SK-N-SH treated with all-trans-retinoic acid at 6 μM for 48 hours (cell line): ENCODE results near the gene CDX1.

Experiments used
- ATAC-seq: fragments of 200-7000 bp; cut with Tn5 transposase; 3 replicates; pipeline ENCODE4 v1.9.1; 2020; ENCODE audit warnings: mild to moderate bottlenecking, moderate library complexity
- ARNTL ChIP-seq: fragments of 450-650 bp; formaldehyde crosslinking; IDR thresholded peaks from 2 replicates; pipeline ENCODE4 v1.5.0; 2020; ENCODE audit warnings: low read depth, mild to moderate bottlenecking, moderate library complexity, borderline replicate concordance
- BACH2 ChIP-seq: fragments of 250-450 bp; sonication (Bioruptor Pico); IDR thresholded peaks from 2 replicates; pipeline ENCODE4 v1.9.0; 2021; ENCODE audit warnings: mild to moderate bottlenecking, borderline replicate concordance
- CSDC2 ChIP-seq: fragments of 250-450 bp; sonication (Bioruptor Pico); IDR thresholded peaks from 2 replicates; pipeline ENCODE4 v1.5.0; 2020; ENCODE audit warnings: mild to moderate bottlenecking, moderate library complexity
- ESRRG ChIP-seq: fragments of 250-450 bp; sonication (Bioruptor Pico); IDR thresholded peaks from 2 replicates; pipeline ENCODE4 v1.6.1; 2021; ENCODE audit warnings: mild to moderate bottlenecking
- GLIS3 ChIP-seq: fragments of 250-450 bp; sonication (Bioruptor Pico); IDR thresholded peaks from 2 replicates; pipeline ENCODE4 v1.5.0; 2020; ENCODE audit warnings: mild to moderate bottlenecking, moderate library complexity
- ISL1 ChIP-seq: fragments of 250-450 bp; sonication (Bioruptor Pico); IDR thresholded peaks from 2 replicates; pipeline ENCODE4 v2.1.2; 2022; ENCODE audit warnings: mild to moderate bottlenecking, moderate library complexity
- OSR1 ChIP-seq: fragments of 250-450 bp; sonication (Bioruptor Pico); IDR thresholded peaks from 2 replicates; pipeline ENCODE4 v1.8.0; 2022; ENCODE audit warnings: moderate library complexity, mild to moderate bottlenecking, inconsistent platforms
- POU6F1 ChIP-seq: fragments of 250-450 bp; sonication (Bioruptor Pico); IDR thresholded peaks from 2 replicates; pipeline ENCODE4 v1.8.0; 2021; ENCODE audit warnings: low read depth, mild to moderate bottlenecking, moderate library complexity, borderline replicate concordance
- PPARA ChIP-seq: fragments of 250-450 bp; sonication (Bioruptor Pico); IDR thresholded peaks from 2 replicates; pipeline ENCODE4 v1.5.0; 2020; ENCODE audit warnings: mild to moderate bottlenecking, borderline replicate concordance
- RARB ChIP-seq: fragments of 250-450 bp; sonication (Bioruptor Pico); IDR thresholded peaks from 2 replicates; pipeline ENCODE4 v1.8.0; 2021; ENCODE audit warnings: mild to moderate bottlenecking, moderate library complexity
- SNAI2 ChIP-seq: fragments of 250-450 bp; sonication (Bioruptor Pico); IDR thresholded peaks from 2 replicates; pipeline ENCODE4 v1.5.0; 2020; ENCODE audit warnings: mild to moderate bottlenecking, moderate library complexity
- TCF4 ChIP-seq: fragments of 250-450 bp; sonication (Bioruptor Pico); IDR thresholded peaks from 2 replicates; pipeline ENCODE4 v1.8.0; 2021; ENCODE audit warnings: mild to moderate bottlenecking, moderate library complexity, borderline replicate concordance
- TOX ChIP-seq: fragments of 250-450 bp; sonication (Bioruptor Pico); IDR thresholded peaks from 2 replicates; pipeline ENCODE4 v1.8.0; 2021; ENCODE audit warnings: mild to moderate bottlenecking, moderate library complexity, borderline replicate concordance
- ZC3H10 ChIP-seq: fragments of 250-450 bp; sonication (Bioruptor Pico); IDR thresholded peaks from 2 replicates; pipeline ENCODE4 v1.5.1; 2021; ENCODE audit warnings: mild to moderate bottlenecking, moderate library complexity
- ZFP3 ChIP-seq: fragments of 250-450 bp; sonication (Bioruptor Pico); IDR thresholded peaks from 2 replicates; pipeline ENCODE4 v1.5.0; 2020; ENCODE audit warnings: mild to moderate bottlenecking, moderate library complexity
- ZFP30 ChIP-seq: fragments of 450-650 bp; formaldehyde crosslinking; IDR thresholded peaks from 2 replicates; pipeline ENCODE4 v1.5.0; 2022; ENCODE audit warnings: mild to moderate bottlenecking, moderate library complexity
- ZNF565 ChIP-seq: fragments of 450-650 bp; formaldehyde crosslinking; conservative IDR thresholded peaks from 2 replicates; pipeline ENCODE4 v1.5.0; 2020; ENCODE audit warnings: low read depth, mild to moderate bottlenecking, moderate library complexity
- ZNF70 ChIP-seq: fragments of 450-650 bp; formaldehyde crosslinking; IDR thresholded peaks from 2 replicates; pipeline ENCODE4 v1.5.0; 2020; ENCODE audit warnings: mild to moderate bottlenecking, moderate library complexity
- ZNF8 ChIP-seq: fragments of 450-650 bp; formaldehyde crosslinking; IDR thresholded peaks from 2 replicates; pipeline ENCODE4 v1.5.0; 2020; ENCODE audit warnings: mild to moderate bottlenecking, moderate library complexity
- TF ChIP-seq, protein P1 (sequence below): fragments of 250-450 bp; sonication (Bioruptor Pico); IDR thresholded peaks from 2 replicates; pipeline ENCODE4 v1.8.0; 2020; ENCODE audit warnings: mild to moderate bottlenecking, moderate library complexity, borderline replicate concordance
- TF ChIP-seq, protein P2 (sequence below): fragments of 250-450 bp; sonication (Bioruptor Pico); IDR thresholded peaks from 2 replicates; pipeline ENCODE4 v1.5.1; 2021; ENCODE audit warnings: mild to moderate bottlenecking, moderate library complexity
- TF ChIP-seq, protein P3 (sequence below): fragments of 250-450 bp; sonication (Bioruptor Pico); IDR thresholded peaks from 2 replicates; pipeline ENCODE4 v1.5.1; 2020; ENCODE audit warnings: low read depth, mild to moderate bottlenecking, moderate library complexity

The CDX1 gene

DNA sequence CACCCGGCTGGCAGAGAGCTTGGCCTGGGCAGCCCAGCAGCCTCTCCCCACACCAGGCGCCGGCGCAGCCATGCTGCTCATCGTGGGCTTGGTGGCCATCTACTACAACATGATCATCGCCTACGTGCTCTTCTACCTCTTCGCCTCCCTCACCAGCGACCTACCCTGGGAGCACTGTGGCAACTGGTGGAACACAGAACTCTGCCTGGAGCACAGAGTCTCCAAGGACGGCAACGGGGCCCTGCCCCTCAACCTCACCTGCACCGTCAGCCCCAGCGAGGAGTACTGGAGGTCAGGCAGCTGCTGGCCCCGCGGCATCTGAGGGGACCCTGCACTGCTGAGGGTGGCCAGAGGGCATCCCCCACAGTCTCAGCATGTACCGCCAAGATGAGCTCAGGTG is 30.4 kb downstream of the CDX1 start:
- ATAC-seq, result no peak
- TF ChIP-seq ZNF8 (CRISPR knock-in tag) (no peak), ZNF565 (CRISPR knock-in tag) (no peak)

DNA sequence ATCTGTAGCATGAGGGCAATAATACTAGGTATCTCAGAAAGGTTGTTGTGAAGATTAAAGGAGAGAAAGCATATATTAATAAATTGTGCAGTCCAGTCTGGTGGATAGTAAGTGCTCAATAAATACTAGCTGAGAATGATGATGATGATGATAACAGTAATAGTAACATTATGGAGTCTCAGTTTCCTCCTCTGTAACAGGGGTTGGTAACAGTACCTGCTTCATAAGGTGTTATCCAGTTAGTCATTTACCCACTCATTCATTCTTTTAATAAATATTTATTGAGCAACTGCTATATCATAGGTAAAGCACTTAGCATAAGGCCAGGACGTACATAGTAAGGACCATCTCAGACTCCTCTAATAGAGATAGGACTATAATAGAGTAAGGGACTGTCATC is 30.9 kb downstream of the CDX1 start:
- TF ChIP-seq TCF4 (CRISPR knock-in tag), result no peak
- no peak for TF ChIP-seq ISL1 (CRISPR knock-in tag)
- TF ChIP-seq, protein P1, sequence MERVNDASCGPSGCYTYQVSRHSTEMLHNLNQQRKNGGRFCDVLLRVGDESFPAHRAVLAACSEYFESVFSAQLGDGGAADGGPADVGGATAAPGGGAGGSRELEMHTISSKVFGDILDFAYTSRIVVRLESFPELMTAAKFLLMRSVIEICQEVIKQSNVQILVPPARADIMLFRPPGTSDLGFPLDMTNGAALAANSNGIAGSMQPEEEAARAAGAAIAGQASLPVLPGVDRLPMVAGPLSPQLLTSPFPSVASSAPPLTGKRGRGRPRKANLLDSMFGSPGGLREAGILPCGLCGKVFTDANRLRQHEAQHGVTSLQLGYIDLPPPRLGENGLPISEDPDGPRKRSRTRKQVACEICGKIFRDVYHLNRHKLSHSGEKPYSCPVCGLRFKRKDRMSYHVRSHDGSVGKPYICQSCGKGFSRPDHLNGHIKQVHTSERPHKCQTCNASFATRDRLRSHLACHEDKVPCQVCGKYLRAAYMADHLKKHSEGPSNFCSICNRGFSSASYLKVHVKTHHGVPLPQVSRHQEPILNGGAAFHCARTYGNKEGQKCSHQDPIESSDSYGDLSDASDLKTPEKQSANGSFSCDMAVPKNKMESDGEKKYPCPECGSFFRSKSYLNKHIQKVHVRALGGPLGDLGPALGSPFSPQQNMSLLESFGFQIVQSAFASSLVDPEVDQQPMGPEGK, result no peak
- TF ChIP-seq SNAI2, result no peak
- TF ChIP-seq ZNF70, result no peak
- no peak for TF ChIP-seq CSDC2 (CRISPR knock-in tag)
- TF ChIP-seq ZC3H10 (CRISPR knock-in tag), result no peak
- no peak for TF ChIP-seq ESRRG (CRISPR knock-in tag)
- TF ChIP-seq RARB (CRISPR knock-in tag), result no peak
- TF ChIP-seq OSR1 (CRISPR knock-in tag), result no peak
- no peak for TF ChIP-seq GLIS3 (CRISPR knock-in tag)
- no peak for TF ChIP-seq BACH2 (CRISPR knock-in tag)
- TF ChIP-seq ZFP3 (CRISPR knock-in tag), result no peak
- TF ChIP-seq, protein P2, sequence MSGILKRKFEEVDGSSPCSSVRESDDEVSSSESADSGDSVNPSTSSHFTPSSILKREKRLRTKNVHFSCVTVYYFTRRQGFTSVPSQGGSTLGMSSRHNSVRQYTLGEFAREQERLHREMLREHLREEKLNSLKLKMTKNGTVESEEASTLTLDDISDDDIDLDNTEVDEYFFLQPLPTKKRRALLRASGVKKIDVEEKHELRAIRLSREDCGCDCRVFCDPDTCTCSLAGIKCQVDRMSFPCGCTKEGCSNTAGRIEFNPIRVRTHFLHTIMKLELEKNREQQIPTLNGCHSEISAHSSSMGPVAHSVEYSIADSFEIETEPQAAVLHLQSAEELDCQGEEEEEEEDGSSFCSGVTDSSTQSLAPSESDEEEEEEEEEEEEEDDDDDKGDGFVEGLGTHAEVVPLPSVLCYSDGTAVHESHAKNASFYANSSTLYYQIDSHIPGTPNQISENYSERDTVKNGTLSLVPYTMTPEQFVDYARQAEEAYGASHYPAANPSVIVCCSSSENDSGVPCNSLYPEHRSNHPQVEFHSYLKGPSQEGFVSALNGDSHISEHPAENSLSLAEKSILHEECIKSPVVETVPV (CRISPR knock-in tag), result no peak
- TF ChIP-seq, protein P3, sequence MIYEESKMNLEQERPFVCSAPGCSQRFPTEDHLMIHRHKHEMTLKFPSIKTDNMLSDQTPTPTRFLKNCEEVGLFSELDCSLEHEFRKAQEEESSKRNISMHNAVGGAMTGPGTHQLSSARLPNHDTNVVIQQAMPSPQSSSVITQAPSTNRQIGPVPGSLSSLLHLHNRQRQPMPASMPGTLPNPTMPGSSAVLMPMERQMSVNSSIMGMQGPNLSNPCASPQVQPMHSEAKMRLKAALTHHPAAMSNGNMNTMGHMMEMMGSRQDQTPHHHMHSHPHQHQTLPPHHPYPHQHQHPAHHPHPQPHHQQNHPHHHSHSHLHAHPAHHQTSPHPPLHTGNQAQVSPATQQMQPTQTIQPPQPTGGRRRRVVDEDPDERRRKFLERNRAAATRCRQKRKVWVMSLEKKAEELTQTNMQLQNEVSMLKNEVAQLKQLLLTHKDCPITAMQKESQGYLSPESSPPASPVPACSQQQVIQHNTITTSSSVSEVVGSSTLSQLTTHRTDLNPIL (CRISPR knock-in tag), result no peak
- no peak for TF ChIP-seq ARNTL
- TF ChIP-seq PPARA, result no peak
- TF ChIP-seq TOX (CRISPR knock-in tag), result no peak
- TF ChIP-seq, all 23 proteins: peak for 0
- no peak for ATAC-seq

- no peak for ATAC-seq
- no peak for TF ChIP-seq RARB (CRISPR knock-in tag)
- TF ChIP-seq ZNF70, result no peak
- TF ChIP-seq, protein P2 (CRISPR knock-in tag), result no peak
- TF ChIP-seq PPARA, result no peak
- no peak for TF ChIP-seq GLIS3 (CRISPR knock-in tag)
- TF ChIP-seq TOX (CRISPR knock-in tag), result no peak
Observed at GRCh38 chr5:150202501-150202900, 35.9 kb downstream of the CDX1 start.

DNA sequence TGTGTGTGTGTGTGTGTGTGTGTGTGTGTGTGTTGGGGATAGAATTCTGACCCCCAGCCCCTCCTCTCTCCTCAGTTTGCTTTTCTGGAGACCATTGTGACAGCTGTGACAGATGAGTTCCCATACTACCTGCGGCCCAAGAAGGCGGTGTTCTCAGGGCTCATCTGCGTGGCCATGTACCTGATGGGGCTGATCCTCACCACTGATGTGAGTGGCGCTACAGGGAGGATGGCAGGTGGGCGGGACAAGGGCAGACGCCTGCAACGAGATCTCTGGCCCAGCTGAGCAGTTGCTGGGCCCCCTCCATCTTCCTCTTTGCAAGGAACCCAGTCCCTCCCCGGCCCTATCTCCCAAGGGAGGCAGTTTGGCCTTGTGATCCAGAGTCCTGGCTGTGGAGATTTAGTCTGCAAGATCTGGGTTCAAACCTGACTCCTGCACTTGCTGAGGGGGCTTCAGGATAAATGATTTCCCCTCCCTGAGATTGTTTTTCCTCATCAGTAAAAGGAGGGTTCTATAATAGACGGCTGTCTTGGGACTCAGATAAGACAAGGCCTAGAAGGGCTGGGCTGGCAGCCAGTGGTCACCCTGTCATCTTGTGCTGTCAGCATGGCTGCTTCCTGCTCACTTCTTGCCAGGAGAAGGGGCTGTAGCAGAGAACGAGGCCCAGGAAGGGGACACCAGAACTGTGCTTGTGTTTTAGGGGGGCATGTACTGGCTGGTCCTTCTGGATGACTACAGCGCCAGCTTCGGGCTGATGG is 37.4 kb downstream of the CDX1 start:
- TF ChIP-seq CSDC2 (CRISPR knock-in tag) (no peak), ZFP3 (CRISPR knock-in tag) (no peak), ZFP30 (CRISPR knock-in tag) (no peak), OSR1 (CRISPR knock-in tag) (no peak), ZNF565 (CRISPR knock-in tag) (no peak), PPARA (no peak), ARNTL (no peak), ZC3H10 (CRISPR knock-in tag) (no peak), ISL1 (CRISPR knock-in tag) (no peak), POU6F1 (CRISPR knock-in tag) (no peak), ZNF70 (no peak), ZNF8 (CRISPR knock-in tag) (no peak), BACH2 (CRISPR knock-in tag) (no peak), SNAI2 (no peak), TOX (CRISPR knock-in tag) (no peak)
- TF ChIP-seq, protein P1, result no peak
- TF ChIP-seq, protein P2 (CRISPR knock-in tag), result no peak
- TF ChIP-seq, all 23 proteins: peak for 0
- no peak for ATAC-seq
